COLO668 (cell line): ENCODE data around the gene EGLN3.
A peak's percentile ranks its signal among the peaks of the same experiment; 100 is the strongest.
"Not testable (repeated sequence)": the region's sequence is repeated elsewhere in the genome, so short reads cannot be mapped to it uniquely, and the experiment has no call there.

Source experiments
- DNase-seq: peaks from one replicate; lab custom pipeline; 2025; ENCODE audit not compliant: unreplicated experiment; lab: John Stamatoyannopoulos, UW

The EGLN3 gene

GRCh38 chr14:33950320-33951182 lies at the start of gene EGLN3:
Gene EGLN3 (minus strand): TSS chr14:33951074. CDS start chr14:33950752, 322 bp downstream.
- DNase-seq: peak; percentile 95

DNA sequence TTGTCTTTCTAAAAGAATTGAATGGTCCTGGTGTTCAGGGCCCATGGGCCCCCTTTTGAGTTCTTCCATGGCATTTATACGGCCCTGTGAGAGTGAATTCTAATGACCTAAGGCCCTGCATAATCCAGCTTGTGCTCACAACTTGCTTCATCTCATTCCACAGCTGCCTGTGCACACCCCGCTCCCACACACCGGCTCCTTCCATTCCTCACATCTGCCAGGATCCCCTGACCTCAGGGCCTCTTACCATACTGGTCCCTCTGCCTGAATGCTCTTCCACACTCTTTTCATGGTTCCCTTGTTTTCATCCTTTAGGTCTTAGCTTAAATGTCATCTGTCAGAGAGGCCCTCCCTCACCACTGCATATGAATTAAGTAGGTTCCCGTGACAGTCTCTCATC lies 49.5 kb upstream of the EGLN3 start:
- DNase-seq: no peak

DNA sequence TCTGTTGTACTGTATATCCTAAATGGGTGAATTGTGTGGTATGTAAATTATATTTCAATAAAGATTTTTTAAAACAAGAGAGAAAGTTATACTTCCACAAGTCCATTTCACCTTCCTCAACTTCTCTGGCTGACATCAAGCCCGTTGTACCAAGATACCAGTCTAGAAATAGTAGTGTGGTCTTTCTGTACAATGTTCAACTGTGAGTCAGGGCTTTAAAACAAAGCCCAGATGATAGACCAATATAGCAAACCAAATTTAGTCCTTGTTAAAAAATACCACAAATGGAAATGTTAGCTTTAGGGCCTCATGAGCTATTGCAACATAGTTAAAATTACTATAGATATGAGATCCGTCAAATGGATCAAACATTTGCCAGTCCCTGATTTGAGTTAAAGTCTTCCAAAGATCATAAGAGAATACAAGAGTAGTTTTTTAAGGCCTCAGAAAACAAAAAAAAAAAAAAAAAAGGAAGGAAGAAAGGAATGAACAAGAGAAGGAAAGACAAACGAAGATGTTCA lies 49.0 kb upstream of the EGLN3 start:
- DNase-seq: no peak

DNA sequence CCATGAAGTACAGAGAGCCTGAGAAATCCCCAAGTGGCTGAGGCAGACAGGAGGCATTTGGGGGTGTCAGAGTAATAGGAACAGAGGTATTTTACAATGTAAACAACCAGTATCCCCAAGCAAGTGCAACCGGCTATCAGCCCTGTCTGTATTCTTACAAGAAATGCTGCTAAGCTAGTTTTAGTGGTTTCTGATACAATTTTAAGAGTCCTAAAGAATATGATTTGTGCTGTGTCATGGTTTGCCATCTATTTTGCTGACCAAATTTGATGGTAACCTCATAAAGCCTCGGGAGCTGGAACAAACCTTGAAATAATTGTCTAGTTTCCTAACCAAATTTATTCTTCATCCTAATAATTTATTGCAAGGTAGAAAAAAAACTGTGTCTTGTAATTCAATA lies 46.7 kb upstream of the EGLN3 start:
- DNase-seq: no peak

DNA sequence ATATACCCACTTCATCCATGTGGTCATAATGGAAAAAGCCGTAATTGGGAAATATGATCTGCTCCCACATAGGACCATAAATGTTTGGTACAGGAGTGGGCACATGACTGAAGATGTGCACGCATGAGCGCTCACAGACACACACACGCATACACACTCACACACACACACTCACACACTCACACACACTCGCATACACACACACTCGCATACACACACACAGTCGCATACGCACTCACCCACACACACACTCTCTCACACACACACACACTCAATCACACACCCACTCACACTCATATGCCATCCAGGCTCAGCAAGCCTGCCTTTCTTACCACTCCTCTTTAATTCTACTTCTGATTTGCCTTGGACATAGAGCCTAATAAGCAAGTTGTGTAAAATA lies 45.6 kb upstream of the EGLN3 start:
- peak; percentile 85 for DNase-seq

DNA sequence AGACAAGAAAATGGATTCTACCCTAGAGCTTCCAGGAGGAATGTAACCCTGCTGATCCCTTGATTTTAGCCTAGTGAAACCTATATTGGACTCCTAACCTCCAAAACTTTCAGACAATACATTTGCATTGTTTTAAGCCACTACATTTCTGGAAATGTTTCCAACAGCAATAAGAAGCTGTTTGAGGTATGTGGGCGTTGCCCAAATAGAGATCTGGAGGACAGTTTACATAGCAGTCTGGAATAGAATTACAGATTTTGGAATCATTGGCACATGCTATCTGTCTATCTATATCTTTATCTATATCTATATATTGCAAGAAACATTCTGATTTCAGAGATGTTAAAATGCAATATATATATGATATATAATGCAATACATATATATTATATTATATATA lies 42.4 kb upstream of the EGLN3 start:
- no peak for DNase-seq

DNA sequence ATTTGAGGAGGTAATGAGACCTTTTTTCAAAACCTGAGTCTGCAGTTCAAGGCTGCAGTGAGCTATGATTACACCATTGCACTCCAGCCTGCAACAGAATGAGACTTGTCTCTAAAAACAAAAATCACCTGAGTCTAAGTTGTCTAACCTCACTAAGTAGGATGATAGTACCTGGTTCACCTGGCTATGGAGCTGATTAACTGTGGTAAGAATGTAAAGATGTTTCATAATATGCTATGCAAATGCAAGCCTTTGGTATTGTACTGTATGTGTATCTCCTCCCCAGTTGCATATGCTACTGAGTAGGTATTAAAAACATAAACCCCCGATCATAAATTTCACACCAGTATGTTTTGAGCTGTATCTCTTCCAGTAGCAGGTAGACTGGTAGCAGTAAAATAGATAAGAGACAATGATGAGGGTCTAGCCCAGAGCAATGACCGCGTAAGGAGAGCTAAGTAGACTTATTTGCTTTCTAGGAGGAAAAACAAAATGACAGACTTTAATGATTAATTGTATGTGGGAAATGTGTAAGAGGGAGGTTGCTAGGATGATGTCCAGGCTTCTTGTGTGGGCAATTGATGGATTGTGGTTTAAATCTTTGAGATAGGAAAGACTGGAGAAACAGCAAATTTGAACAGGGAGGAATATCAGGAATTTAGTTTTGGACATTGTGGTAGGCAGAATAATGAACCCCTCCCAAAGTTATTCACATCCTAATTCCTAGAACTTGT lies 41.6 kb upstream of the EGLN3 start:
- no peak for DNase-seq

- no peak for DNase-seq
These were observed 39.9 kb upstream of the EGLN3 start for GRCh38 chr14:33990790-33991189.

DNA sequence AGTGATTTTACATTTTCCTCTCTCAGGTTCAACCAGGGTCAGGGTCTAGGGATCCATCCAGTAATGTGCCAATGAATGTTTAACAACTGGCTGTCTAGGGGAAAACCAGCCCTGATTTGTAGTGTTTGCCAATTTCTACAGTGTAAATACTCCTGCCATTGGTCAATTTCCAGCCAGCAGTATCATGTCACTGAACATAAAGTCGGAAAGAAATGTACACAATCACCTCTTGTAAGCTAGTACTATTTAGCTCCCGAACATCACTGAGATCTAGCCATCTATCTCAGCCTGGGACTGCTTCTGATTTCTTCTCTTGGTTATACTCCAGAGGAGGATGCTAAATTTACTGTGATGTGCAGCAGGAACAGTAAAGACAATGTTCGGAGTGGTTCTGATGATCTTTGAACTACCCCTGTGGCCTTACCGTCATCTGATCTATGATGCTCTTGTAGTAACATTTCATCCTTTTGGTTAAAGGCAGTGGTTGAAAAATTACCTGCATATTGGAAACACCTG lies 36.7 kb upstream of the EGLN3 start:
- DNase-seq: peak; percentile 36

DNA sequence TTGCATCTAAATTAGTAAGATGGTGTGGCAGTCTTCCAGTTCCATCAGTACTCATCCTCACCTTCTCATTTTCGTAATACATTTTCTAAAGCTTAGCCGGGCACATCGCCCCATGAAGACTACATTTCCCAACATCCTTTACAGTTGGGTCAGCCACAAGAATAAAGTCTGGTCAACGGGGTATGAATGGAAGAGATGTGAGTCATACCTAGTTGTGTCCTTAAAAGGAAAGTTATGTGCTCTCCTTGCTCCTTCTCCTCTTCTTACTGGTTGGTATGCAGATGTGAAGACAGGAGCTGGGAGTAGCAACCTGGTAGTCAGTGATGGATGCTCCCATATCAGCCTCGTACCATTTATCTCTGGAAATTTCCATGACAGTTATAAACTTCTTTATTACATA lies 35.9 kb upstream of the EGLN3 start:
- no peak for DNase-seq

GRCh38 chr14:33985242-33985641 lies 34.4 kb upstream of the EGLN3 start:
- no peak for DNase-seq

GRCh38 chr14:33979613-33980276 lies 28.9 kb upstream of the EGLN3 start:
- DNase-seq: no peak

DNA sequence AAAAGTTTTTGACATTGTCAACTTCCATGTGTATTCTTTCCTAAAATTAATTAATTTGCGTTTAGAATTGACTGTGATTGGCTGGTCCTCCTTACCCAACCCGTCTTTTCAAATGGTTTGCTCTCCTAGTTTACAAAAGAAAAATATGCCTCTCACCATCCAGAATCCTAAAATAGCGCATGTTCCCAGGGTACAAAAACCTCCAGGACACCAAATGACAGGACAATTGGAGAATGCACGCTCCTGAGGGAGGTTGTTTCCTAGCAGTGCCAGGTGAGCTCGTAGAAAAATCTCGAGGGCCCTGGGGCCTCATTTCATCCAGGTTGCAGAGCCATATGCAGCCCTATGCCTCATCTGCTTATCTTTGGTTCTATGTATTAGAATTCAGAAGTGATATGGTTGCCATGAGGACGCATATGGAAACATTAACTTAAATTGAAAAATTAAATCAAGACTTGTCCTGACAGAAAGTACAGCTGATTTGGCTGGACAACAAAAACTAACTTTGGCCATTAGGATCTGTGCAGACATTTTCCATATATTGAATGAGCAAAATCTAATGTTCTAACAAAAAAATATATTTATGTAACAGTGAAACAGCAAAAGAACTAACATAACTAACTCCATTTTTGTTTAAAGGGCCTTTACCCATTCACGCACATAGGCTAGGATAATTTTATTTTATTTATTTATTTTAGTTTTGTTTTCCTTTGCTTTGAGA lies 28.2 kb upstream of the EGLN3 start:
- no peak for DNase-seq

DNA sequence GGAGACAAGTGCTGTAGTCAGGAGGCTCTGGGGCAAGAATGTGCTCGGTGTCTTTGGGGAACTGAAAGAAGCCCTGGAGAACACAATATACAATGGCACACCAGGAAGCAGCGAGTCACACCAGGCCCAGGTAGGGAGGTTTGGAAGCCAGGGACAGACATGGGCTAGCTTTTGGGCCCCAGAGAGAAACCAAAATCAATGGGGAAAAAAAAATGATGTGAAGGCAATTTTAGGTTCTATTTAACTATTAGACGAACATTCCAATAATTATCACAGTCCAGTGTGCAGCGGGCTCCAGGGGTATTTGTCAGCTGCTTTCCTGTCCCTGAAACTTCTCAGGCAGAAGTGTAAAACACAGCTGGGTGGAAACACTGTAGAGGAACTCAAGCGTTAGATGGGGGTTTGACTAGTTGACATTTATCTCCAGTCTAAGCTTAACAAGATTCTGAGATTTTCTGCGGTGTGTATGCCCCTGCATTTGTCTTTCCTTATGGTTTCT lies 21.8 kb upstream of the EGLN3 start:
- no peak for DNase-seq

- DNase-seq: not testable (repeated sequence)
These were observed 19.0 kb upstream of the EGLN3 start for GRCh38 chr14:33969846-33970245.

DNA sequence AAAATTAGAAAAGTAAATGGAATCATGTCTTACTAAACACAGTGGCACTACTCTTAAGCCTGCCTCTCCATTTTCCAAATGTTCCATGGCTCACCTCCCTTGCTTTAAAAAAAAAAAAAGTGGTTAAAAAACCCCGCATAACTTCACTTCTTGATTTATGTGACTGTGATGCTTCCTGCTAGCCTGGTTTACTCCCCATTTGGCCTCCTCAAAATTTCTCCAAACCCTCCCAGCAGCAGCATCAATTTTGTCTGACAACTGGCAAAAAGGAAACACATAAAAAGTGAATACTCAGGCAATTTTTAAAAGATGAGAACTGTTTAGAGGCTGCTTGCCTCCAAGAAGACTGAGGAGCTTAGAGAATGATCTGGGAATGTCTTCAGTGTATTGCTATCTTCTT lies 17.8 kb upstream of the EGLN3 start:
- no peak for DNase-seq

DNA sequence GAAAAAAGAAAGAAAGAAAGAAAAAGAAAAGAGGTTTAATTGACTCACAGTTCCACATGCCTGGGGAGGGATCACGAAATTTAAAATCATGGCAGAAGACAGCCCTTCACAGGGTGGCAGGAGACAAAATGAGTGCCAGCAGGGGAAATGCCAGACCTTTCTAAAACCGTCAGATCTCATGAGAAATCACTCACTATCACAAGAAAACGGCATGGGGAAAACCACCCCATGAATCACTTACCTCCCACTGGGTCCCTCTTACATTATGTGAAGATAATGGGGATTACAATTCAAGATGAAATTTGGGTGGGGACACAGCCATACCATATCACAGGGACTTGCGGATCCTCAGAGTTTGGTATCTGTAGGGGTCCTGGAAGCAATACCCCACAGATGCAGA lies 16.3 kb upstream of the EGLN3 start:
- DNase-seq: no peak

- DNase-seq: no peak
These were observed 15.4 kb upstream of the EGLN3 start for GRCh38 chr14:33966276-33966675.

- DNase-seq: no peak
These were observed 13.9 kb upstream of the EGLN3 start for GRCh38 chr14:33964599-33965317.

DNA sequence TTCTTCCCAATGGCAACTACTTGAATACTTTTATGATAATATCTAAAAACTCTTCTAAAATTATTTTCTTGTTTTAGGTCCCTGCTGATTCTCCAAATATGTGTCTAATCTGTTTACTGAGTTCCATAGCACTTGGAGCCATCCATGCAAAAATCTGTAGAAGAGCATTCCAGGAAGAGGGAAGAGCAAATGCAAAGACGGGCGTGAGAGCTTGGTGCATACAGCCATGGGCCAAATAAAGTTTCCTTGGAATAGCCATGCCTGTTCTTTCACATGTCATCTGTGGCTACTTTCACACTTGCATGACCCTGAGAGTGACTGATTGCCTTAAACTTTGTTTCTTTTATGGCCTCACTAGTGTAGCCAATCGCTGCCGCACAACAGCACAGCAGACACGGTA lies 13.0 kb upstream of the EGLN3 start:
- DNase-seq: no peak
